Vagina (tissue), 2 donors: Measurements from ENCODE around the gene ATP5F1E. TPM values are rescaled to one million over a fixed set of nuclear protein-coding genes. Genes with fewer than 3 reads are reported as not detected.
A peak's percentile ranks its signal among the peaks of the same experiment; 100 is the strongest.

ENCODE experiments used
- DNase-seq, 2 donors: peaks; one replicate each; pipeline ENCODE4 v3.0.0-alpha.2; 2017; ENCODE audit errors: extremely low spot score in 2 of 2
- H3K27ac ChIP-seq: fragments of 200-600 bp; sonication (generic); one replicate; pipeline ENCODE4 v1.5.1; 2019
- H3K27me3 ChIP-seq: fragments of 200-600 bp; sonication (generic); one replicate; pipeline ENCODE4 v1.5.1; 2019
- H3K36me3 ChIP-seq, 2 donors: fragments of 200-600 bp; sonication (generic); one replicate each; pipeline ENCODE4 v1.5.1; 2017 to 2019
- H3K4me1 ChIP-seq: fragments of 200-600 bp; sonication (generic); one replicate; pipeline ENCODE4 v1.5.1; 2019
- H3K4me3 ChIP-seq, 2 donors: fragments of 200-600 bp; sonication (generic); 1 replicate in 1 of 2; 2 replicates in 1 of 2; pipeline ENCODE4 v1.5.1; 2016 to 2019
- H3K9me3 ChIP-seq: fragments of 200-600 bp; sonication (generic); one replicate; pipeline ENCODE4 v1.5.1; 2019
- CTCF ChIP-seq, 3 experiments: fragments of 450-650 bp in 2 of 3; fragments of 200-600 bp in 1 of 3; sonication (generic) in 1 of 3; IDR thresholded peaks; one replicate each; pipeline ENCODE4 v1.5.1; 2017 to 2019; ENCODE audit warnings: antibody characterized with exemption in 3 of 3, mild to moderate bottlenecking in 2 of 3, moderate library complexity in 2 of 3
- POLR2A ChIP-seq, 2 donors: fragments of 450-650 bp; IDR thresholded peaks; one replicate each; pipeline ENCODE4 v1.6.1; 2017; ENCODE audit warnings: antibody characterized with exemption in 2 of 2, mild to moderate bottlenecking in 2 of 2, moderate library complexity in 2 of 2
- POLR2AphosphoS5 ChIP-seq, 2 donors: sonication (generic); formaldehyde crosslinking; IDR thresholded peaks; one replicate each; pipeline ENCODE4 v1.9.0; 2017; ENCODE audit warnings: antibody characterized with exemption in 2 of 2, mild to moderate bottlenecking in 2 of 2, low read depth in 1 of 2; ENCODE audit not compliant: insufficient read depth in 1 of 2
- intact Hi-C: fragments of 100-400 bp; cut with DNase I; formaldehyde crosslinking; loops from one replicate; pipeline ENCODE4 v1.15.1; 2023
- total RNA-seq: library from RNA; depleted of rRNA; stranded (reverse); fragments of >200 nt; gene quantifications from one replicate; pipeline ENCODE4 v1.2.3, GENCODE V29; 2016

ATP5F1E gene
- total RNA-seq, 1 donor from 2014 or later: 22.8 TPM

GRCh38 chr20:59010321-59010994 lies 21.7 kb downstream of the ATP5F1E start:
- intact Hi-C loops: no loop called here
- peak; percentile 46 to 79 for DNase-seq
- H3K4me3 ChIP-seq: no peak overlapping the region

DNA sequence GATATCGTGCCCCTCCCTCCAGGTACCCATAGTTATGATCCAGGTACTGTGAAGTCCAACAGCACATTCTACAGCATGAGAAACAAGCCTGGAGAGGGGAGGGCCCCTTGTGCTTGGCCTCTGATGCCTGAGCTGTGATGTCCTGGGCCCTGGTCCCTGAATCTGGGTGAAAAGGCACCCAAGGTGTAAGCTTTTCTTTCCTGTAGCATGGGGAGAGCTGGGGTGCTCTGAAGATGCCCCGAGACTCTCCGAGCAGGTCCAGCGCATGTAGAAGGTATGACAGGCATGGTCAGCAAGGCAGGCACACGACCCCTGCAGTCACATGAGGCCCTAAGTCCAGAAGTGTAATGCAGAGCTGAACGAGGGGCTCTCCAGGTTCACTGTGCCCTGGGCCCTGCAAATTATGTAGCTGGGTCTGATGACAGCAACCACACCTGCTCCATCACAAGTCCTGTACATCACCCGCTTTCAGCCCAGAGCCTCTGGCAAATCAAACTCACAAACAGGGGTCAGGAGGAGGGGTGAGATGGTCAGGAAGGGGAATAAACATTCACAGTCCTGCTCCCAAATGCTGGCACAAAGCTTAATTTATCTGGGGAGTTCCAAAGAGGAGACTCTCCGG lies 23.3 kb downstream of the ATP5F1E start:
- Histone ChIP-seq H3K4me3 (no peak overlapping the region), H3K4me1 (peaks cover 53% of the 10 kb centered on the region), H3K36me3 (no peaks in the 10 kb centered on the region), H3K27me3 (no peaks in the 10 kb centered on the region), H3K27ac (no peak overlapping the region), H3K9me3 (no peaks in the 10 kb centered on the region)
- DNase-seq: peak in 1 of 2 donors; percentile 49
- TF ChIP-seq POLR2A (IDR thresholded peaks at IDR 0.05) (no peak), POLR2AphosphoS5 (IDR thresholded peaks at IDR 0.05; ENCODE audit: insufficient read depth in 1 of 2, low read depth in 1 of 2) (no peak), CTCF (IDR thresholded peaks at IDR 0.05) (no peak)
- intact Hi-C loops: no loop called here

More at GRCh38 chr20:59010321-59010994, 21.7 kb downstream of the ATP5F1E start:
- no peaks in the 10 kb centered on the region for H3K36me3 ChIP-seq
- no peak overlapping the region for H3K27ac ChIP-seq
- peaks cover 40% of the 10 kb centered on the region for H3K4me1 ChIP-seq
- TF ChIP-seq POLR2A (IDR thresholded peaks at IDR 0.05) (no peak), POLR2AphosphoS5 (IDR thresholded peaks at IDR 0.05; ENCODE audit: insufficient read depth in 1 of 2, low read depth in 1 of 2) (no peak), CTCF (IDR thresholded peaks at IDR 0.05) (no peak)
- no peaks in the 10 kb centered on the region for H3K9me3 ChIP-seq
- H3K27me3 ChIP-seq: no peaks in the 10 kb centered on the region

- intact Hi-C loops: no loop called here
- Histone ChIP-seq H3K9me3 (no peaks in the 10 kb centered on the region), H3K27me3 (no peaks in the 10 kb centered on the region), H3K4me3 (peak overlapping the region; percentile 61 to 78), H3K27ac (peak overlapping the region; percentile 76), H3K4me1 (peaks cover 53% of the 10 kb centered on the region), H3K36me3 (no peaks in the 10 kb centered on the region)
- TF ChIP-seq POLR2AphosphoS5 (IDR thresholded peaks at IDR 0.05; ENCODE audit: insufficient read depth in 1 of 2, low read depth in 1 of 2): peak in 1 of 2 donors; percentile 16
- no peak for TF ChIP-seq POLR2A (IDR thresholded peaks at IDR 0.05)
- TF ChIP-seq CTCF (IDR thresholded peaks at IDR 0.05): no peak
- no peak for DNase-seq
Observed at GRCh38 chr20:59007665-59008511, 24.2 kb downstream of the ATP5F1E start.

DNA sequence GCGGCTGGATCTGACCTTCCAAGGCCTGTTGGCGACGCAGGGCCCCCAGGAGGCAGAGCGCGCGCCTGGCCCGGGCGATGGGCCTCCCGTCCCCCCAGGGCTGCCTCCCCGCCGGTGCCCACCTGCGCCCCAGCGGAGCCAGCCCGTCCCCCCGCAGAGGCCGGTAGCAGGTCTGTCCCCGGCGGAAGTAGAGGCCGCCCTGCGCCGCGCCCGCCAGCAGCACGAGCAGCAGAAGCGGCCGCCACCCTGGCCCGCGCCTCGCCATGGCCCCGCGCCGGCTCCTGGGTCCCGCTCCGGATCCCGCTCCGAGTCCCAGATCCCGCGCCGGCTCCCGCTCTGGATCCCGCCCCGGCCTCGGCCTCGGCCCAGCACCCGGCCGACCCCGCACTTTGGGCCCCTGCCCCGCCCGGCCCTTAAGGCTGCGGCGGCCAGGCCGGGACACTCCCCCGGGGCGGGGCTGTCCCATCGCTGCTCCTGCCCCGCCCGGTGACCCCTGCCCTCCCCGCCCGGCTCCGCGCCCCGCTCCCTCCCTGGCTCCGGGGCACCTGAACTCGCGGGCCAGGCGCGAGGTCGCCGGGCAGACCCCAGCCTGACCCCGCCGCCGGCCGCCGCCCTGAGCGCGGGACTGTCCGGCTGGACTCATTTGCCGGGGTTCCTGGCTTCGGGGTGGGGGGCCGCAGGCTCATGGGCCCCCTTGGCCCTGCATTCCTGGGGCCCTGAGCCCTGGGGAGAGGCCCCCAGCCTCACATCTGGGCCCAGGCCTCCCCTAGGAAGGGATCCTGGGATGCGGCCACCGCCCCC lies 25.1 kb downstream of the ATP5F1E start, which contains the start of gene CTSZ:
CTSZ (minus strand) TSS at position 391 of the 801 bp plus-strand sequence; CDS start at position 265, 126 bp downstream.
- H3K36me3 ChIP-seq: no peaks in the 10 kb centered on the region
- peak within 1 kb of the TSS; percentile 61 to 78 for H3K4me3 ChIP-seq
- DNase-seq: no peak
- TF ChIP-seq CTCF (IDR thresholded peaks at IDR 0.05) (no peak), POLR2AphosphoS5 (IDR thresholded peaks at IDR 0.05; ENCODE audit: insufficient read depth in 1 of 2, low read depth in 1 of 2) (no peak), POLR2A (IDR thresholded peaks at IDR 0.05) (no peak)
- no peaks in the 10 kb centered on the region for H3K9me3 ChIP-seq
- peaks cover 53% of the 10 kb centered on the region for H3K4me1 ChIP-seq
- H3K27ac ChIP-seq: peak within 1 kb of the TSS; percentile 76
- H3K27me3 ChIP-seq: no peaks in the 10 kb centered on the region
- intact Hi-C loops: no loop called here
